ENCODE data around the gene PHF19.

DNA sequence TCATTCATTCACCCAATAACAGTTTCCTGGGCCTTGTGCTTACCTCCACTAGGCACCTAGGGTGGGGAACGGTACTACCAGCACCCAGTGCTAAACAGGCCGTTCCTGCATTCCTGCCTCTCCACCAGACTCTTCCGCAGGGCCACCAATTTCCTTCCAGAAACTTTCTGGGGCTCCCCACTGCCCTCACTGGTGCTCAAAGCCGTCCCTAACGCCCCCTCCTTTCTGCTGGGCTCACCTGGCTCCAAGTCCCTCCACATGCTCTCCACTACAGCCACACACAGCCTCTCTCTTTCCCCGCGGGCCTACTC lies 1.4 kb downstream of the PHF19 start:
- TF ChIP-seq POLR2AphosphoS5 (IDR thresholded peaks at IDR 0.05; ENCODE audit: borderline replicate concordance, low read depth, low read length) (no peak), EZH2 (IDR thresholded peaks at IDR 0.05) (no peak)
